ENCODE measurements around the gene SSBP3.

SSBP3 gene

GRCh38 chr1:54325703-54326461 lies 80.3 kb downstream of the SSBP3 start:
- no peak for TF ChIP-seq CTCF (IDR thresholded peaks at IDR 0.05; ENCODE audit: extremely low read depth, missing control alignments)
- no peak for DNase-seq (ENCODE audit: low spot score)

- no peak for TF ChIP-seq CTCF (IDR thresholded peaks at IDR 0.05; ENCODE audit: extremely low read depth, missing control alignments)
- DNase-seq (ENCODE audit: low spot score): no peak
Observed at GRCh38 chr1:54325284-54325683, 80.9 kb downstream of the SSBP3 start.

- no peak for DNase-seq (ENCODE audit: low spot score)
- no peak for TF ChIP-seq CTCF (IDR thresholded peaks at IDR 0.05; ENCODE audit: extremely low read depth, missing control alignments)
Observed at GRCh38 chr1:54324251-54325140, 81.7 kb downstream of the SSBP3 start.

GRCh38 chr1:54323921-54324250 lies 82.3 kb downstream of the SSBP3 start:
- TF ChIP-seq CTCF (IDR thresholded peaks at IDR 0.05; ENCODE audit: extremely low read depth, missing control alignments): no peak
- no peak for DNase-seq (ENCODE audit: low spot score)

GRCh38 chr1:54323324-54323739 lies 82.9 kb downstream of the SSBP3 start:
- TF ChIP-seq CTCF (IDR thresholded peaks at IDR 0.05; ENCODE audit: extremely low read depth, missing control alignments): no peak
- no peak for DNase-seq (ENCODE audit: low spot score)

GRCh38 chr1:54318246-54318814 lies 87.9 kb downstream of the SSBP3 start:
- TF ChIP-seq CTCF (IDR thresholded peaks at IDR 0.05; ENCODE audit: extremely low read depth, missing control alignments): no peak

GRCh38 chr1:54317084-54317483 lies 89.1 kb downstream of the SSBP3 start:
- no peak for DNase-seq (ENCODE audit: low spot score)
- TF ChIP-seq CTCF (IDR thresholded peaks at IDR 0.05; ENCODE audit: extremely low read depth, missing control alignments): no peak

More at GRCh38 chr1:54318246-54318814, 87.9 kb downstream of the SSBP3 start:
- DNase-seq (ENCODE audit: low spot score): no peak
